Limb (tissue), 2 donors: Measurements from ENCODE around the gene GRIN3A.

Experiments
- DNase-seq, 2 donors: peaks; one replicate each; pipeline ENCODE4 v3.0.0-alpha.2; 2016; ENCODE audit errors: extremely low spot score in 2 of 2

GRIN3A gene

GRCh38 chr9:101530076-101530711 lies 208.3 kb downstream of the GRIN3A start:
- peak; percentile 57 to 80 for DNase-seq

DNA sequence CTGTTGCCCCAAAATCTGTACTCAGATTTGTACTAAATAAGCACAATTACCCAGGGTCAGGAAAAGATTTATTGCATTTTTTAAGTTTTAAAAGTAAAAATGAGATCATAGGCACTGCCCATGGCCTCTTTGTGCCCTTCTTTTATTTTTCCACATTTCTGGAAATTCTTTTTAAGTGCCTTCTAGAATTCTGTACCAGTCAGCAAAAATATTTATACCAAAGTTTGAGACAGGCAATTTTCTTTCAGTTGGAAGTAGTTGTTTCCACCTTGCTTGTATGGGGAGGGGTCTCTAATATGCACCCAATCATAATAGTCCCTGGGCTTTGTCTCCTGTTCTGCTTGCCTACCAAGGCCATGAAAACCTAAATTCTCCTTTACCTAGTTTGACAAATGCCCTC lies 210.4 kb downstream of the GRIN3A start:
- no peak for DNase-seq

- no peak for DNase-seq
Measured at GRCh38 chr9:101527066-101527465, 211.4 kb downstream of the GRIN3A start.

GRCh38 chr9:101524371-101524770 lies 214.1 kb downstream of the GRIN3A start:
- DNase-seq = no peak
